HEK293T (cell line): ENCODE data around the gene CAPN7.

Source experiments
- CTCF ChIA-PET: fragments of 350-600 bp; formaldehyde crosslinking; extraction: SDS; loops from one replicate; lab custom pipeline; 2021; ENCODE audit warnings: antibody characterized with exemption, inconsistent platforms; lab: Yijun Ruan, JAX
- POLR2A ChIA-PET: fragments of 350-600 bp; formaldehyde crosslinking; extraction: SDS; loops from one replicate; lab custom pipeline; 2020; ENCODE audit warnings: antibody characterized with exemption, inconsistent platforms; lab: Yijun Ruan, JAX
- DNase-seq: peaks from one replicate; pipeline ENCODE4 v3.0.0; 2012; ENCODE audit warnings: mixed read lengths; ENCODE audit errors: extremely low spot score
- ARNT ChIP-seq: fragments of 450-650 bp; IDR thresholded peaks from 2 replicates; pipeline ENCODE4 v1.6.1; 2017; ENCODE audit warnings: mild to moderate bottlenecking
- BHLHE40 ChIP-seq: fragments of 450-650 bp; IDR thresholded peaks from 2 replicates; pipeline ENCODE4 v1.6.1; 2016; ENCODE audit warnings: mild to moderate bottlenecking, moderate library complexity, borderline replicate concordance
- CTBP1 ChIP-seq: fragments of 450-650 bp; IDR thresholded peaks from 2 replicates; pipeline ENCODE4 v1.6.1; 2016; ENCODE audit warnings: borderline replicate concordance
- ELF4 ChIP-seq: fragments of 450-650 bp; IDR thresholded peaks from 2 replicates; pipeline ENCODE4 v1.6.1; 2017; ENCODE audit warnings: antibody characterized with exemption
- FOXA1 ChIP-seq: fragments of 450-650 bp; IDR thresholded peaks from 2 replicates; pipeline ENCODE4 v1.6.1; 2016; ENCODE audit warnings: mild to moderate bottlenecking
- FOXK2 ChIP-seq: fragments of 450-650 bp; IDR thresholded peaks from 2 replicates; pipeline ENCODE4 v1.6.1; 2016; ENCODE audit warnings: mild to moderate bottlenecking
- FOXM1 ChIP-seq: fragments of 450-650 bp; IDR thresholded peaks from 2 replicates; pipeline ENCODE4 v1.6.1; 2017; ENCODE audit warnings: mild to moderate bottlenecking, borderline replicate concordance
- HDGF ChIP-seq: fragments of 450-650 bp; IDR thresholded peaks from 2 replicates; pipeline ENCODE4 v1.6.1; 2017; ENCODE audit warnings: antibody characterized with exemption, borderline replicate concordance
- L3MBTL2 ChIP-seq: fragments of 450-650 bp; conservative IDR thresholded peaks from 2 replicates; pipeline ENCODE4 v1.6.1; 2016; ENCODE audit warnings: mild to moderate bottlenecking
- LEF1 ChIP-seq: fragments of 450-650 bp; IDR thresholded peaks from 2 replicates; pipeline ENCODE4 v1.6.1; 2017; ENCODE audit warnings: mild to moderate bottlenecking, borderline replicate concordance
- NFRKB ChIP-seq: fragments of 450-650 bp; IDR thresholded peaks from 2 replicates; pipeline ENCODE4 v1.6.1; 2016; ENCODE audit warnings: mild to moderate bottlenecking, moderate library complexity
- PKNOX1 ChIP-seq: fragments of 450-650 bp; IDR thresholded peaks from 2 replicates; pipeline ENCODE4 v1.6.1; 2016
- SP1 ChIP-seq: fragments of 450-650 bp; IDR thresholded peaks from 2 replicates; pipeline ENCODE4 v1.6.1; 2017
- SUZ12 ChIP-seq: fragments of 450-650 bp; IDR thresholded peaks from 2 replicates; pipeline ENCODE4 v1.6.1; 2016; ENCODE audit warnings: mild to moderate bottlenecking
- TARDBP ChIP-seq: fragments of 450-650 bp; IDR thresholded peaks from 2 replicates; pipeline ENCODE4 v1.6.1; 2016
- ZNF384 ChIP-seq: fragments of 450-650 bp; IDR thresholded peaks from 2 replicates; pipeline ENCODE4 v1.6.1; 2016

The CAPN7 gene

GRCh38 chr3:15171096-15171495, 35.0 kb upstream of the CAPN7 start:
- ChIA-PET POLR2A (no interaction called here), CTCF (no interaction called here)
- TF ChIP-seq SP1 (no peak), ZNF384 (no peak), L3MBTL2 (no peak), FOXK2 (no peak)
- no peak for DNase-seq

GRCh38 chr3:15172806-15173205, 33.2 kb upstream of the CAPN7 start:
- ChIA-PET CTCF (no interaction called here), POLR2A (no interaction called here)

GRCh38 chr3:15174953-15175352, 31.1 kb upstream of the CAPN7 start:
- ChIA-PET CTCF (no interaction called here), POLR2A (no interaction called here)
- DNase-seq, result no peak
- TF ChIP-seq TARDBP, result no peak

More at GRCh38 chr3:15172806-15173205, 33.2 kb upstream of the CAPN7 start:
- DNase-seq, result no peak
- TF ChIP-seq BHLHE40 (no peak), L3MBTL2 (no peak), NFRKB (no peak), LEF1 (no peak), ELF4 (no peak), ZNF384 (no peak)

GRCh38 chr3:15175605-15176004, 30.4 kb upstream of the CAPN7 start:
- no peak for DNase-seq
- ChIA-PET CTCF (interaction anchor here (0.5 kb wide), 1 partner anchor 124 kb away, joined by 3 read pairs; no protein-coding TSS in a partner anchor), POLR2A (no interaction called here)
- TF ChIP-seq ARNT (no peak), LEF1 (no peak), FOXK2 (no peak), PKNOX1 (no peak), CTBP1 (no peak), SP1 (no peak), FOXM1 (no peak), FOXA1 (no peak), ELF4 (no peak), BHLHE40 (no peak), SUZ12 (no peak)

- DNase-seq, result no peak
- CTCF ChIA-PET, result interaction anchor here (0.6 kb wide), 1 partner anchor 51 kb away, joined by 3 read pairs; no protein-coding TSS in a partner anchor
- TF ChIP-seq L3MBTL2 (no peak), FOXA1 (no peak), SP1 (no peak), ZNF384 (no peak), SUZ12 (no peak), ARNT (no peak), HDGF (no peak), ELF4 (no peak), LEF1 (no peak), FOXM1 (no peak), FOXK2 (no peak), CTBP1 (no peak), TARDBP (no peak), BHLHE40 (no peak), PKNOX1 (no peak), NFRKB (no peak)
- POLR2A ChIA-PET, result no interaction called here
Observed at GRCh38 chr3:15180042-15180611, 25.9 kb upstream of the CAPN7 start.

GRCh38 chr3:15181511-15181910, 24.5 kb upstream of the CAPN7 start:
- TF ChIP-seq LEF1, result no peak
- no peak for TF ChIP-seq ZNF384
- no peak for TF ChIP-seq L3MBTL2
- no peak for TF ChIP-seq CTBP1
- no peak for TF ChIP-seq ELF4
- no peak for TF ChIP-seq BHLHE40
- POLR2A ChIA-PET, result no interaction called here
- CTCF ChIA-PET, result no interaction called here
- no peak for DNase-seq

- CTCF ChIA-PET, result no interaction called here
- TF ChIP-seq BHLHE40 (no peak), L3MBTL2 (no peak), NFRKB (no peak), ARNT (no peak), SP1 (no peak), PKNOX1 (no peak), CTBP1 (no peak), ZNF384 (no peak), SUZ12 (no peak), FOXA1 (no peak), HDGF (no peak), FOXM1 (no peak), FOXK2 (no peak), ELF4 (no peak), LEF1 (no peak), TARDBP (no peak)
- no peak for DNase-seq
- POLR2A ChIA-PET, result no interaction called here
Observed at GRCh38 chr3:15181963-15182362, 24.1 kb upstream of the CAPN7 start.
